GM21528 (cell line): ENCODE results near the gene OPA1.

Experiments used
- ATAC-seq: cut with Tn5 transposase; IDR thresholded peaks from one replicate; pipeline ENCODE4 v1.9.1; 2021; ENCODE audit warnings: mild to moderate bottlenecking, moderate library complexity; ENCODE audit not compliant: unreplicated experiment, low FRiP score

OPA1 gene

DNA sequence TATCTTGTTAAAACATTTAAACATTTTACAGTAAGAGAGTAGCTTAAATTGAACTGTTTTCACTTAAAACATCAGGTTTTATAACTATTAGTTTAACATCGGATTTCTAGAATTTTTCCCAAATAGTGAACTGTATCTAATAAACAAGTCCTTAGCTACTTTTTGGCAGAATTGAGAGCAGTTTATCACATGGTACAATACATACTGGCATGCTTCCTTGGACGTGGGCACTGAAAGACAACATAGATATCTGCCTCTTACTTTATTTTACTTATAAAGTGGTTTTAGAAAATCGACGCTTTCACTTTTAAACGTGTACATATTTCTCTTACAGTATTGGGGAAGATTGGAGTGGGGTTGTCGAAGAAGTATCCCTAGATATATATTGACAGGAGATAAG, 52.8 kb downstream of the OPA1 start:
- ATAC-seq: no peak

DNA sequence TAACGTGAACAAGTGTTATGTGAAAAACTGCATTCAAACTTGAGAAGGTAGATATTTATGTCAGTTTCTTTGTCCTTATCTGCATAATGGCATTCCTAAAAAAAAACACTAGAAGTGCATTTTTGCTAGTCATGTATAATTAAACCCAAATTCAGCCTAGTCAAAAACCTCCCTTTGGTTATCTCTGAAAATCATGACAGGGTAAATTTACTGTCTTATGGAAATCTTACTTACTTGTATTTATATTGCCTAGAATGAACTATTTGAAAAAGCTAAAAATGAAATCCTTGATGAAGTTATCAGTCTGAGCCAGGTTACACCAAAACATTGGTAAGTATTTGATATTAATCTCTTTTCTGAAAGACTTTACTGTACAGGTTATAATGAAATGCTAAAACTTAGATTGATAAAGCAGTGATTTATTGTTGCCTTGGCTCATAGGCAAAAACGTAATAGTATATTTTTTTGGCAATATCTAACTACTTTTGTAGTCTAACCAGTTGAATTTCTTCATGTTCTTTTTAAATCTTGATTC, 55.6 kb downstream of the OPA1 start:
- no peak for ATAC-seq

- ATAC-seq: no peak
Measured at GRCh38 chr3:193650585-193650984, 57.6 kb downstream of the OPA1 start.

DNA sequence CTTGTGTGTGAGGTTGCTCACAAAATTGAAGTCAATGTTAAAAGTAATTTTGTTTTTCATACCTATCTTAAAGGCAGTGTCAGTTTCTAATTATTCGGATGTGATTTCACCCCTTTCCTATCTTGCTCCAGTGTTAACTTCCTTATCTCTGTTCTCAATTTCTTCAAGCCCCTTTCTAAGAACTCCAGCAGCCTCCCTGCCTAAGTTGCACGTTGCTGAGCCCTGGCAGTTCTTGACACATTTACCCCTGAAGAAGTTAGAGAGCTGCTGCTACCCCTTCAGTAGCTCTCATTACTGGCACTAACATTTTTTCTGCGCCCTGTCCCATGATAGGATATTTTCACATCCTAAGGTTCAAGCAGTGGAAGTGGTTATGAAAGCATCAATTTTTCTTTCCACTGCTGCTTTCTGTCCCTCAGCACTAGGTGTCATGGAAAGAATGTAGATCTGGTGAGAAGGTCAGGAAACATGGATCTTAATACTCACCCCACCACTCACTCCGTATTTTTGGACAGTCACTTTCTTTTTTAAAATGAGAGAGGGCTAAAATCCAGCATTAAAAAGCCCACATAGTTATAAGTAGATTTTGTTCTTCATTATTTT, 62.9 kb downstream of the OPA1 start:
- ATAC-seq: no peak

DNA sequence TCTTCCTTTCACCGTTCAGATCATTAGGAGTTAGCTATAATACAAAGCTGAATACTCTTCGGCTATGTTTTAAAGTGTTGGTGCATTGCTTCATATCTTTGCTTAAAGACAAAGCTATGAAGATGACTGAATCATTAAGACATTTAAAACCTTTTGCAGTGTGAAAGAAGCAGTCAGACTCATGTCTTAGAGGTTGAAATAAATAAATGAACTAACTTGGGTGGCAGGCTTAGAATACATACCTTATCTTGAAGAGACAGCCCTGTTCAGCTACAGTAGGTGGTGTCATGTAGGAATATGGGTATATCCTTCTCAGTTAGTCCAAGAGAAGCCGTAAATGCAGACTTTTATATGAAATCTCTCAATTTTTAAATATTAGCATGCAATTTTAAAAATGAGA, 63.4 kb downstream of the OPA1 start:
- ATAC-seq: no peak

GRCh38 chr3:193656878-193657282, 63.9 kb downstream of the OPA1 start:
- ATAC-seq: no peak

- ATAC-seq: no peak
Measured at GRCh38 chr3:193660171-193660570, 67.2 kb downstream of the OPA1 start.

GRCh38 chr3:193660698-193661411, 67.8 kb downstream of the OPA1 start:
- ATAC-seq: no peak

- ATAC-seq: no peak
Measured at GRCh38 chr3:193662757-193663322, 69.8 kb downstream of the OPA1 start.

DNA sequence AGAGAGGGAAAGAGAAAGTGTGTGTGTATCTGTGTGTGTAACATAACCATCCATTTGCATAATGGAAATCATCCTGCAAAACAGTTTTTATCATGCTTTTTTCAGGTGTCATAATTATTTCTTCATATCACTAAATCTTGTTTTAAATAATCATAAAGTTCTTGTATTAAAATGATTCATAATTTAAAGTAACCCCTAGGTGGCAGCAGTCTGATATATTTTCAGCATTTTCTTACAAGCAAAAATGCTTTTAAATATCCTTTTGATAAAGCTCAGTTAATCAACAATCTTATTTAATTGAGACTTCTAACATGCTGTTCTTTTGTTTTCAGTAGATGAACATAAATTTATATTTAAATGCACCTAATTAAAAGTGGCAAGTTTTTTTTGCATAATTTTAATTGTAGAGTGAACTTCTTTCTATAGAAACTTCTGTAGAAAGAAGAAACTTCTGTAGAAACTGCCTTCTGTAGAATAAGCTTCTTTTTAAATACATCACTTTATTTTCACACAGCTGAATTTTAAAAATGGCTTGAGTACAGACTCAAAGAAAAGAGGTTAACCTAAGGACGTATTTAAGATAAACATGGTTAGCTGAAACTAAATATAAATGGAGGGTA, 72.5 kb downstream of the OPA1 start:
- ATAC-seq: no peak

- ATAC-seq: no peak
Measured at GRCh38 chr3:193673845-193674244, 80.8 kb downstream of the OPA1 start.

- ATAC-seq: no peak
Measured at GRCh38 chr3:193674714-193675113, 81.7 kb downstream of the OPA1 start.

DNA sequence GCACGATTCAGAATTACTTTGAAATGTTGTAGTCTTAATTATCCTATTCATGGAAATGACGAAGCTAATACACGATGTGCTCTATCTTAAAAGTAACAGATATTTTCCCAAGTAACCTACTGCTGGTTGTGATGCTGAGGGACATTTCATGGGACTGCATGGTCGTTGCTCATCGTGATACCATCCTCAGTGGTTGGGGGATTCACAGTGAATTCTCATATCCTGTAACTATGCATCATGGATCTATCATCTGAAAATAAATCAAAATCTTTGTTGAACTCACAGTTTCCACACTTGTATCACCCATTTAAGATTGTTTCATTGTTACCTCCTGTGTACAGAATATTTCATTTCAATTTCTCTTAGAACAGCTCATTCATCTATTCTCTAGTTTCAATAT, 84.7 kb downstream of the OPA1 start:
- no peak for ATAC-seq

DNA sequence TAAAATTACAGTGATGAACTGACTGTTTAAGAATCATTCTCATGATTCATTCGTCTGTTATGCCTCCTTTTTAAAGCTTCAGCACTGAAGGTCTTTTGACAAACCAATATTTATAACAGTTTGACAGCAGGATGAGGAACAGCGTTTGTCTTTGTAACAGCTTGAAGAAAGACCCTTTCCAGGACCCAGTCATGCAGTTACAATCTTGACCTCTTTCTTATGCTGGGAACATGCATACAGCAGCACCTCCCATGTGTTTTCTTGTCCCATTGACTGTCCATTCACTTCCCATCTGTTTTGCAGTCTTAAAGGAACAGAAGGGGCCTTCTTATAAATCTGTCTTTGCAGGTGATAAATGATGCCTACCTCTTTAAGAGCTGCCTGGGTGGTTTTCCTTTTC, 87.2 kb downstream of the OPA1 start:
- ATAC-seq: no peak

DNA sequence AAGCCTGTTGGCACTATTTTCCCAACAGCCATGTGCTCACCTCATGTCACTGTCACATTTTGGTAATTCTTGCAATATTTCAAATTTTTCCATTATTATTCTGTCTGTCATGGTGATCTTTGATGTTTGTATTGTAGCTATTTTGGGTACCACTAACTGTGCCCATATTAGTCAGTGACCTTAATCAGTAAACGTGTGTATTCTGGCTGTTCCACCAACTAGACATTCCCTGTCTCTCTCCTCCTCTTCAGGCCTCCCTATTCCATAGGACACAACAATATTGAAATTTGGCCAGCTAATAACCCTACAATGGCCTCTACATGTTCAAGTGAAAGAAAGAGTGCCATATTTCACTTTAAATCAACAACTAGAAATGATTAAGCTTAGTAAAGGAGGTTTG, 88.6 kb downstream of the OPA1 start:
- ATAC-seq: no peak

DNA sequence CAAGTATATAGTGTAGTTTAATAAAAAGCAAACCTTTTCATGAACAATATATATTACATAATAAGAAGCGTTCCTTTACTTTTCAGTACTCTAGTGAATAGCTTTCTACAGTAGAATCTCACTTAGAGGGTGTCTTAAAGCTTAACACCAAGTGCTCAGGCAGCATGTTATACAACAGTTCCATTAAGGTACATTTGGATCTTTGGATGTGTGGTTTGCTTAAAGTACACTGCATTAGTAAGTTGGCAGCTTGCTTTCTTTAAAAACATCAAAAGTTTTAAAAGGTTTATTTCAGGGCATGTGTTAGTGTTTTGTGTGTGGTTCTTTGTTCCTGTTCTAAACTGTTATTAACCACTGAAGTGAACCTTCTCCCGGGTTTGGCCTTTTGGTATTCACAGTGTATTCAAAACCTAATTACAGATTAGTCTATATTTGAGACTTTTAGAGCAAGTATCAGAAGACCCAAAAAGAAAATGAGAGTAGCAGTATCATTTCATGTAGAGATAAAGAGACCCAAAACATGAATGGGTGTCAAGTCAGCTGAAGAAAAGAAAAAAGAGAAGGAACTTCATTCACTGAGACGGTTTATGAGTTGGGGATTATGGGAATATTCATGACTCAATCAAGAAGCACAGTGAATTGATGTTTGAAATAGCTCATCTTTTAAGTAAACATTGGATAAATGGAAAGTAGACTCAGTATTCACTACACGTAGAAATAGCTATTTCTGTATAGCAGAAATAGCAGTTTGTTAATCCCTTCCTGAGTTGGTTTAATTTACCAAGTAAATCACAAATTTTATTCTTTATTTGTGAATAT, 93.9 kb downstream of the OPA1 start:
- ATAC-seq: no peak

GRCh38 chr3:193688834-193689714, 96.1 kb downstream of the OPA1 start:
- no peak for ATAC-seq

- ATAC-seq: peak; percentile 57
Measured at GRCh38 chr3:193693774-193694173, 100.8 kb downstream of the OPA1 start.

DNA sequence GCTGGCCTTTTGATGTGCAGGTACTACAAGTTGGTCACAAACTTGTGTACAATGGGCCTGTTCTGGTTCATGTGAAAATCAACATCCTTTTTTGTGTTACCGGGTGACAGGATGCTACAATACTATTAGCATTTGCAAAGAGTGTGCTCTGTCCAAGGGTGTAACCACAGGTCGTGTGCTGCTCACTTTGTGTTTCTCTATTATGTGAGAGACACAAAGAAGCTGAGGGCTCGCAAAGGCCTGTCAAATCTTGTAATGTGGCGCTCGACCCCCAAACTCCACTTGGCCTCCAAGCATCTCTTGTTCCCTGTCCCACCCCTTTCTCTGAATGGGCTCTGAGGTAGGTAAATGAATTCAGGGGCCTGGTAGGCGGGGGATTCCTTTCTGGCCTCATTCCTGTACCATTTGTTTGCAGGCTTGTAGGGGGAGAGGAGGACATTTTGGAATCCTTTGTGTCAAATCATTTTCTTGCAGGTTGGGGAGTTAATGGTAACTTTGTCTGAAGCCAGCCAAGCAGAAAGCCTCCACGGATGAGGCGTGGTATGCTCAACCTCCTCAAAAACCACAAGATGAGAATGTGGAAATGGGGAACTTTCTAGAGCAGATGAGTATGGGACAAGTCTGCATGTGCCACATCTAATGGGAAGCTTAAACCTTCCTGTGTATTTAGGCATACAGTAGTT, 109.1 kb downstream of the OPA1 start:
- peak; percentile 74 for ATAC-seq
